ENCODE results near the gene KCNJ6.
"Not testable (repeated sequence)": the region's sequence is repeated elsewhere in the genome, so short reads cannot be mapped to it uniquely, and the experiment has no call there.

KCNJ6 gene

DNA sequence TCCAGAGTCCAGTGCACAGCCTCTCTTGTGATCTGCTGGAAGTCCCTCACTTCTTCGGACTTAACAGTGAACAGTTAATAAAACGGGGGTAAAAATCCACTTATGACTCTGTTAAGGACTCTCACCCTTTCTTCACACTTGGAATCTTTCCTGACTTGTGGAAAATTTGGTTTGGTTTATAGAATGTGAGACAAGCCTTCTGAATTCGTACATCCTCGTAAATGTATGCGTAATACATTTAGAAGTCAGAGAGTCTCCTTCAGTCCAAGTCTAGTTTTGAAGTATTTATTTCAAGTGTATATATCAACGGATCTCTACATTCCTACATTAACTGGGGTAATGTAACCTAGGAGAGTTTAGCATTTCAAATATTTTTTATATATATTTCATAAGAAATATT lies 270.4 kb downstream of the KCNJ6 start:
- no peak for DNase-seq (ENCODE audit: low read depth in 2 of 2)

DNA sequence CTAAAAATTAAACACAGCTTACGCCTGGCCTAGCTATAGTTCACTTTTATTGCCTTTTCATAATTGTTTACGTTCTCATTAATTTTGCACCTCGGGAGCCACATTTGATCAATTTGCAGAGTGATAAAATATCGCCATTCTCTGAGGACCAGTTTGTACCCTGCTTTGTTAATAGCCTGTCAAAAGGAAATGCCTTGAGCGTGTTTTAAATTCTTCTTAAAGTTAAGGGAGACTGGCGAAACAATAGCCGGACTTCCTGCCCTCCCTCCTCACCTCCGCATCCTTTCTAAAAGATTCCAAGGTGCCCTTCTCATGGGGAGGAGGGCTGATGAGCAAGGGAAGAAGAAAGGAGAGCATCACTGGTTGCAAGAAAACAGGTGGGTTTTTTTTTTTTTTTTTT lies 271.6 kb downstream of the KCNJ6 start:
- DNase-seq (ENCODE audit: low read depth in 2 of 2): no peak

DNA sequence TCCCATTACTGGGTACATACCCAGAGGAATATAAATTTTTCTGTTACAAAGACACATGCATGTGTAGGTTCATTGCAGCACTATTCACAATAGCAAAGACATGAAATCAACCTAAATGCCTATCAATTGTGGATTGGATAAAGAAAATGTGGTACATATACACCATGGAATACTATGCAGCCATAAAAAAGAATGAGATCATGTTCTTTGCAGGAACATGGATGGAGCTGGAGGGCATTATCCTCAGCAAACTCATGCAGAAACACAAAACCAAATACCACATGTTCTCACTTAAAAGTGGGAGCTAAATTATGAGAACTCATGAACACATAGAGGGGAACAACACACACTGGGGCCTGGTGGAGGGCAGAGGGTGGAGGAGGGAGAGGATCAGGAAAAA lies 272.4 kb downstream of the KCNJ6 start:
- not testable (repeated sequence) for DNase-seq (ENCODE audit: low read depth in 2 of 2)

DNA sequence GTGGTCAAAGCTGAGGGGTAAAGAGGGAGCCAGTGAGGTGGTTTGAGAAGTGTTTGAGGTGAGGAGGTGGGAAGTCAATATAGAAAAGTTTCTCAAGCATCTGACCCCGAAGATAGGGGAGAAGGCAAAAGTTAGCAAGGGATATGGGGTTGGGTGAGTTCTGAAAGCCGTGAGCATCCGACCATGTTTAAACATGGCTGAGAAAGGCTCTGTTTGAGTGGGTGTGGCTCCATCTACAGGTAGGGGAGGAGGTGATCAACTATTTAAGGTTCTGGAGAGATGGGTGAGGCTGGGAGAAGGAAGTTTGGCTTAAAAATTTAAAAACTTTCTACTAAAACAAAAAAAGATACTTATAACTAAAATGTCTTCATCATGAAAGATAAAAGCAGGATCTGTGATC lies 273.8 kb downstream of the KCNJ6 start:
- no peak for DNase-seq (ENCODE audit: low read depth in 2 of 2)

DNA sequence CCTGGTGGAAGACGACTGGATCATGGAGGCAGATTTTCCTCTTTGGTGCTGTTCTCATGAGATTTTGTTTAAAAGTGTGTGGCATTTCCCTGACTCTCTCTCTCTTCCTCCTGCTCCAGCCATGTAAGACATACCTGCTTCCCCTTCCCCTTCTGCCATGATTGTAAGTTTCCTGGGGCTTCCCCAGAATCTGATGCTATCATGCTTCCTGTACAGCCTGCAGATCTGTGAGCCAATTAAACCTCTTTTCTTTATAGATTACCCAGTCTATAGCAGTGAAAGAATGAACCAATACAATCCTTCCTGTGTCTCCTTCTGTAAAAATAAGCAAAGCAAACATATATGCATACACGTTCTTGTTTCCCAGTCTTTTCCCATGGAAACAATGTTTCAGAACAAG lies 276.5 kb downstream of the KCNJ6 start:
- no peak for DNase-seq (ENCODE audit: low read depth in 2 of 2)

DNA sequence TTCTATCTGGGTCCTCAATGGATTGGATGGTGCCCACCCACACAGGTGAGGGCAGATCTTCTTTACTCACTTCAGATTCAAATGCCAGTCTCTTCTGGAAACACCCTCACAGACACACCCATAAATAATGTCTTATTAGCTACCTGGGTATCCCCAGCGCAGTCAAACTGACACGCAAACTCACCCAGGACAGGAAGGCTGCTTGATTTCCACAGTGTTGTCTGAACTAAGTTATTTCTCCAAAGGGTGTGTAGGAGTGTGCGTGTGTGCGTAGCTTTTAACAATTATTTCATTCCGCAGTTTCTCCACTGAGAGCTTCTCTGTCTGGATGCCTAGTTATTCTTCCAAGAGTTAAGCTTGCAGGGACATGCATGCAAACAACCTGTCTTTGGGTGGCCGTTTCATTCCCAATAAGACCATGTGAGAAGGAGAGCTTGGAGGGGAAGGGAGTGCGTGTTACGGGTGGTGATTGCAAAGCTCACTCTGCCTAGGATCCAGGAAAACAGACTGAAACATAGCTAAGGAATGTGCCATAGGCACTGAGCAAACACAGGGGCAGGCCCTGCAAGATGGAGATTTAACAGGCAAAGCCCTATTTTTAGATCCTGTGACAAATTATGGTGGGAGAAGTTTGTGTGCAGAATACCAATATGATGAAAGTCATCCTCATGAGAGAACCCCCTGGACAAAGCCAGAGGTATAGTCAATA lies 280.0 kb downstream of the KCNJ6 start:
- no peak for DNase-seq (ENCODE audit: low read depth in 2 of 2)

DNA sequence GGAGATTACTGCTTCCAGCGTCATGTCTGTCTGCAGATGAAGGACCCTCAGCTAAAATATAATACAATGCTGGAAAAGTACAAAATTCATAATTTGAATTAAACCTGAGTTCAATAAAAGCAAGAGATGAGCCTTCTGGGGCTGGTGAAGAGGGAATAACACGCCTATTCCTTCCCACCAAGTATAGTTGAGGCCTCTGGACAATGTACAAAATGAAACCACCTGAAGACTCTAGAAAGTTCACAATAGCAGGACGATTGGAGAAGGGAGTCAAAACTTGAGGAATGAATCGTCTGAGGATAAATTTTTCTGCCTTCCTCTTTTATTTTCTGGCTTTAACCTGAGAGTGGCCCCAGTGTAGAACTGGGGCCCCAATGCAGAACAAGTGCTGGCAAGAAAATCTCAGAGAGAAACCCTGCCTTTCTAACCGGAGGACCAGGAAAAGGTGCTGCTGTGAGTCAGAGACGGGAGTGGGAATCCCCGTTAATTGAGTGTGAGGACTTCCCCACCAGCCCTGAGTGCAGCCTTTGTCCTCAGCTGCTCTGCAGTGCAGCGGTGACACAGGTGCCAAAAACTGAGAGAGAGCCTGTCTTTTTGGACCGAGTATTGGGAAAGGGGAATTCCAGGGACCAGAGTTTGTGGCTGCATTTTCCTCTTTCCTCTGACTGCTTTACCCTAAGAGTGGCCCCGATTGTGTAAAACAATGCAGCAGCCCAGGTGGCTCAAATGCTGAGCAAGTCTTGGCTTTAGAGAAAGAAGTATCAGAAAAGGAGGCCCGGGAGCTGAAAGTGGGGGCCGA lies 284.7 kb downstream of the KCNJ6 start:
- no peak for DNase-seq (ENCODE audit: low read depth in 2 of 2)

DNA sequence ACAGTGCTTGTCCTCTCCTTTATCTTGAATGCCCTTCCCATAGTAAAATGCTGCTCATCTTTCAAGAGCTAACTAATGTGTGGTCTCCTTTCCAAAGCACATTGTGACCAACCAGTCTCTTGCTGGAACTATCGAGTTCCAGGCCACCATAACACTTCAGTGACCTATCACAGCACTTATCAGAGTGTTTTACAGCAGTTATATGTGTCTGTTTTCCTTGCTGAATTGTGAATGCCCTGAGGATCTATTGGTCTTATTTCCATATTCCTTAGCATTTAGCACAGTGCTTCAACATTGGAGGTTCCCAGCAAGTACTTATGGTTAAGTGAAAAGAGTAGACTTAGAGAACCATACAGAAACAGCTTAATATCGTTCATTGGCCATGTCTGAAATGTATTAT lies 285.4 kb downstream of the KCNJ6 start:
- no peak for DNase-seq (ENCODE audit: low read depth in 2 of 2)

DNA sequence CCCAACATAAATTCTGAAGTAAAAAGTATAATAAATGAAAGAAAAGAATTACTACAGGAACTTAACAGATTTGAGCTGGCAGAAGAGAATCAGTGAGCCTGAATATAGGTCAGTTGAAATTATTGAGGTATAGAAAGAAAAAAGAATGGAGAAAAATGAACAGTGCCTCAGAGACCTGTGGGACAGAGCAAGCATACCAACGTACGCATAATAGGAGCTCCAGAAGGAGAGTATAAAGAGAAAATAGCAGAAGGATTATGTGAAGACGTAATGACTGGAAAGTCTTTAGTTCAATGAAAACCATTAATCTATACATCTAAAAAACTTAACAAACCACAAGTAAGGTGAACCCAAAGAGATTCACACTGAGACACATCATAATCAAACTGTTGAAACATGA lies 287.9 kb downstream of the KCNJ6 start:
- DNase-seq (ENCODE audit: low read depth in 2 of 2): no peak

DNA sequence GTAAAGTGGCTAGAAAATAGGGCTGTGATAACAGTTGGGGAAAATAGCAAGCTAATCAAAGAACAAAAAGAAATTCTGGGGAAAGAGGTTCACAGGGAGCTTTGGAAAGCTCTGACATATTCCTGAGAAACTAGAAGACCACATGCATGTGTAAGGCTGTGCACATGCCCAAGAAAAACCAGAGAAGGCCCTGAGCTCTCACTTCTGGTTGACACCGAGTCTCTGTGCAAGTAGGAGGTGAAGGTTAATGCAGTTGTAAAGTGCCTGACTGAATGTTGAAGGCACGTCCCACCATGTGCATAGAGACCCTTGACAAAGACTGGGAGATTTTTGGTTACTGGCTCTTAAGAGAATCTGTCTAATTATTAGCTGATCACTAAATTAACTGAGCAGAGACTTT lies 288.7 kb downstream of the KCNJ6 start:
- no peak for DNase-seq (ENCODE audit: low read depth in 2 of 2)

DNA sequence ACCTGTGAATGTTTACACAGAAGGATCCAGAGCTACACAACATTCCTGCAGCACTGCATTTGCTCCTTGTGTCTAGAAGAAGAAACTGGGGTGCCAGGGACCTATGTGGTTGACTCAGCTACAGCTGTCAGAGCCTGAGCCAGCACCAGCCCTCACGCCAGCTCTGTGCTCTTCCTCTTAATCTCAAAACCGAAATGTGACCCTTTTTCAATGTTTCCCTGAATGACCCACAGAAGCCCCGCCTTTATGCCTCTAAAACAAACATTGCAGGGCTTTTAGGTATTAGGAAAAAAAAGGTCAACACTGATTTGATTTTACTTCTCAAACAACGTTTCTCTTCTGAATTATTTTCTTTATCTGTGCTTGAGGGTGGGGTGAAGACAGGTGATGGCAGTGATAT lies 289.2 kb downstream of the KCNJ6 start:
- no peak for DNase-seq (ENCODE audit: low read depth in 2 of 2)

DNA sequence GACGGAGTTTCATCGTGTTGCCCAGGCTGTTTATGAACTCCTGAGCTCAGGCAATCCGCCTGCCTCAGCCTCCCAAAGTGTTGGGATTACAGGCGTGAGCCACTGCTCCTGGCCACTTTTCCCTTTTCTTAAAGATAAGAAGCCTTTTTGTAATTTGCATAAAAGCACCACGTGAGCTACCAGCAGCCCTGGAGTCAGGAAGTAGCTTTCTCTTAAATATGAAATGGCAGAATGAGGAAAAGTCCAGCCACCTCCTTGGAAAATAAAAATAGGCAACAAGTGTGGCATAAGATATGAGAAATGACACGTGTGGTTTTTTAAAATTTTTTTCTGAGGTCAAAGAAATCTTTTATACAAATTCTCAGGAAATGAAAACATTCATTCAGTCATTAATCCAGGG lies 289.9 kb downstream of the KCNJ6 start:
- no peak for DNase-seq (ENCODE audit: low read depth in 2 of 2)

DNA sequence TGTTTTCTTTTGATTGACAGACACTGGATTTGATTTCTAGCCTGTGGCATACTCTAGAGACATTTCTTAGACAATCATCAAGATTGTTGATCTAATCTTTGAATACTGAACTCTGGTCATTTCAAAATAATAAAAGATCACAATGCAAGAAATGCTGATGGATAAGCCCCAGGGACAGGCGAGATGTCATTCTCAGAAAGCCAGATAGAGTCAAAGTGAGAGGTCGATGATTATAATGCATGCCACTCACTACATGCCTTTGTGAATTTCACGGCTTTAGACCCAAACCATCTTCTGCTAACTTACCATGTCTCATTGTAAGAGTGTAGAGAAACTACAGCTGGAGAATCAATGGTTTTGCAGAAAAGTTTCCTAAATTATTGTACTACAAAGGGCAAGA lies 292.6 kb downstream of the KCNJ6 start:
- no peak for DNase-seq (ENCODE audit: low read depth in 2 of 2)

DNA sequence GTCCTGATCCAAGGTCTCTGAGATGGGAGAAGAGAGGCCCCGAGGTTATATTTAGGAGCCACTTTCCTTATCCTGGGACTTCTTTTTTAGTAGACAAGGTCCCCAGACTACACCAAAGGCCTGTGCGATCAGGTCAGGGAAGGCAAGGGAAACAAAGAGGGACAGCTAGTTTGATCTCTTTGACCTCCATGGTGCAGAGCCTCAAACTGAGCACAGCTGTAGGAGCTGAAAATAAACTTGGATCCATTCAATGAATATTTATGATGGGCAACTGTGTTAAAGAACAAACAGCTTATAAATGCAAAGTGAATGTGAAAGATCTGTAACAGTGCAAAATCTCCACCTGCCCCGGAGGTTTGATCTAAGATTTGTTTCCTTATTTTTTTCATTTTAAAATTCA lies 293.1 kb downstream of the KCNJ6 start:
- no peak for DNase-seq (ENCODE audit: low read depth in 2 of 2)

DNA sequence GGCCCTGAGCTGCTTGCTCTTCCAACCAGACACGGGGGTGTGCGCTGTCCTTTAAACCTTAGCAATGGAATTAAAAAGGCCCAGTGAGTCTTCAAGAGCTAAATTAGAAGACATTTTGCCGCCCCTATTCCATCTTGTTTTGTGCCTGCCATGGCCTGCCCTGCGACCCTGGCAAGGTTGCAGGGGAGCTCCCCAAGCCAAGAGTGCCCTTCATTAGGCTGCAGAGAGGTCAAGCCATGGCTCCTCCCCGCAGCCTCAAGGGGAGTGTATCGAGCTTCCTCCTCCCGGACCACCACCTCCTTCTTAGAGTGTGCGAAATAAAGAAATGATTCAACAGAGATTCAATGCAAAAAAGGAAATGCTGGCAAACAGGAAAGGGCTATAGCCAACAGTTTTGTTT lies 293.5 kb downstream of the KCNJ6 start:
- no peak for DNase-seq (ENCODE audit: low read depth in 2 of 2)

DNA sequence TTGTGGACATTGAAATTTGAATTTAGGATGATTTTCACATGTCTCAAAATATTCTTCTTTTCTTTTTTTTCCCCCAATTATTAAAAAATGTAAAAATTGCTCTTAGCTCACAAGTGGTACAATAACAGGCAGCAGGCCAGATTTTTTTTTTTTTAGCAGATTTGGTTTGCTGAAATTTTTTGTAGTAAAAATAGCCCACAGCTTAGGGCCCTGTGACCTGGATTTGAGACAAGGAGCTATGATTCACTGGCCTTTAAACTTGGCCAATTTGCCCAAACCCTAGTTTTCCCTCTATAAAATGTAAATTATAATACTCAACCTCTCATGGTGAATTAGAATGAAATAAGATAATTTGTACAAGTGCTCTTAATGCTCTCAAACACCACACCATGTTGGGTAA lies 295.9 kb downstream of the KCNJ6 start:
- DNase-seq (ENCODE audit: low read depth in 2 of 2): no peak

DNA sequence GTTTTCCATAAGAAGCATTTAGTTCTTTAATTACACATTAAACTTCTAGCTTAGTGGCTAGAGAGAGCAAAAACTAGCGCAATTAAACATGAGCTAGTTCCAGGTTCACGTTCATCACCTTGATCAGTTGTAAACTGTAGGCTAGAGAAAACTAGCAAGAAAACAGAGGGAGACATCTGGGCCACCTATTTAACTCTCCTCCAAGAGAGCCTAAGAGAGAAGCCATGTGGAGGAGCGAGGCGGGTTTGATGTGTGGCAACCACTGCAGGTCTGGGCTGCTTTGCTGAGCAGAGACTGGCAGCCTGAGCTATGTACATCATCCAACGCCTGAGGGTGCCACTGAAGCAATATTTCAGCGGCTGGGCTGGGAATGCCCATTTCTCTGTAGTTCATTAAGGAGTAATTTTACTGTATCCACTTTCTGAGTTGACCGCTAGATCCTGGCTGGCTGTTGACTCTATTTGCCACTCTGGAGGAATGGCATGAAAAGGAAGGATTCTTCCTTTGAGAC lies 296.7 kb downstream of the KCNJ6 start:
- no peak for DNase-seq (ENCODE audit: low read depth in 2 of 2)

DNA sequence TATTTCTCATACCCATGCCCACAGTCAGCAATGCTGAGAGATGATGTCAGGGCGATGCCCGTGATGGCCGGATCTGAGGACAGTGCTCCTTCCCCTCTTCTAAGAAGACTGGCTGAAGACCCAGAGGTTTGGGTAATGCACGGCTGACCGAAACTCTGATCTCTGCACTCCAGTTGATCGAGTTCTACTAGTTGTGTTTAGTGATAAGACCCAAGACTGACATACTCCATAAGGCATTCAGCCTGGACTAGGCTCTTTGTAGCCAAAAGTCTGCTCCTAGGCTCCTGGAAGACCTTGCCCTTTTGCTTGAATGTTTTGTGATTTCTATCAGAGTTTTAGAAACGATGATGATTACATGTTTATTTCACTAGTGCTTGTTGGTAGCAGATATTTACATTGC lies 298.2 kb downstream of the KCNJ6 start:
- no peak for DNase-seq (ENCODE audit: low read depth in 2 of 2)

DNA sequence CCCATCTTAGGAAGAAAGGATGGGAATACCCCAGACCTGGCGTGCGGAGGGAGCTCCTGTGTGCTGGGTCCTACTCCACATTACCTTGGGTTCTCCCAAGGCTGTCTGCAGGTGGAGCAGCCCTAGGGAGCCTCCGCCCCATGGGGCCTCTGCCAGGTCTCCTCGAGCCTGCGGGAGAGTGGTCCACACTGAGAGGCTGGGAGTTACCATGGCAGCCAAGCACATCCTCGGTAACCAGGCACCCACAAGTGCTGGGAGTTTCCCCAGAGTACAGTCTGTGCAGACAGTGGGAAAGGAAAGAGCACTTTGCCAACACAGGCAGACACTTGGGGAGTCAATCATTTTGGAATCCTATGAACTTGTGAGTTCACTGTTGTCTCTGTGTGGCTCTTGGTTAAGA lies 300.3 kb downstream of the KCNJ6 start:
- DNase-seq (ENCODE audit: low read depth in 2 of 2): no peak

DNA sequence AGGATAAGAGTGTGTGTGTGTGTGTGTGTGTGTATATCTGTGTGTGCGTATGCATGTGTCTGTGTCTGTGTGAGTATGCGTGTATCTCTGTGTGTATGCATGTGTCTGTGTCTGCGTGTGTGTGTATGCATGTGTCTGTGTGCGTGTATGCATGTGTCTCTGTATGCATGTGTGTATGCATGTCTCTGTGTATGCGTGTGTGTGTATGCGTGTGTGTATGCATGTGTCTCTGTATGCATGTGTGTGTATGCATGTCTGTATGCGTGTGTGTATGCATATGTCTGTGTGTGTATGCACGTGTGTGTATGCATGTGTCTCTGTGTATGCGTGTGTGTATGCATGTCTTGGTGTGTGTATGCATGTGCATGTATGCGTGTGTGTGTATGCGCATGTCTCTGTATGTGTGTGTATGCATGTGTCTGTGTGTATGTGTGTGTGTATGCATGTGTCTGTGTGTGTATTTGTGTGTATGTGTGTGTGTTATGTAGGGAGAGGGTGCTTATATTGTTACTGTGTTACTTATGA lies 301.8 kb downstream of the KCNJ6 start:
- no peak for DNase-seq (ENCODE audit: low read depth in 2 of 2)

DNA sequence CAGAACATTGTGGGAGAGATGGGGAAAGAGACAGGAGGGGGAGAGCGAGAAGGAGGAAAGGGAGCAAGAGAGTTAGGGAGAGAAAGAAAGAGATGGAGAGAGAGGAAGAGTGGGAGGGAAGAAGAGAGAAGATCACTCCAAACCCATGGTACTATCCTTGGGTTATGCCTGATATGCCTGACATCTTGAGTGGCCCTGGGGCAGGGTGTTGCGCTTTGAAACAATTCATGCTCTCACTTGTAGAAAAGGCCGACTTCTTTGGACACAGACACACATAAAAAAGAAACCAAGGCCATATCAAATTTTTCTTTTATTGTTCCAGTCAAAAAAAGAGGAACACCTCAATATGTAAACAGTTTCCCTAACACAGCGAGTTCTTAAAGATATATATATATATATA lies 309.2 kb downstream of the KCNJ6 start:
- DNase-seq (ENCODE audit: low read depth in 2 of 2): no peak

DNA sequence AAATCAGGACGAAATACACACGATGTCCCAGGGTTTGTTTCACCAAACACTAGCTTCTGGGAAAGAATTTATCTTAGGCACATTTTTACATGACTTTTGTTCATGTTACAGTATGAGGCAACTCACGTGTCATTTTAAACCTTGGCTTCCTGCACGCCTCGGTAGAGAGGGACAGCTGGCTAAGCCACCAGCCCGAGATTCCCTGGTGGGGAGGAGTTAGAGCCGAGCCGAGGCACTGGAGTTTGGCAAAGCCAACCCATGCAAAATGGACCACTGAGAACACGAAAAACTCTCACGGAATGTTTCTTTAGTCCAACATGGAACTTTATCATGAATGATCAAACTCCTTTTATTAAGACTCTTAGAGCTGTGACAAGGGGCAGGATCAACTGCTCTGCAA lies 309.7 kb downstream of the KCNJ6 start:
- DNase-seq (ENCODE audit: low read depth in 2 of 2): no peak

DNA sequence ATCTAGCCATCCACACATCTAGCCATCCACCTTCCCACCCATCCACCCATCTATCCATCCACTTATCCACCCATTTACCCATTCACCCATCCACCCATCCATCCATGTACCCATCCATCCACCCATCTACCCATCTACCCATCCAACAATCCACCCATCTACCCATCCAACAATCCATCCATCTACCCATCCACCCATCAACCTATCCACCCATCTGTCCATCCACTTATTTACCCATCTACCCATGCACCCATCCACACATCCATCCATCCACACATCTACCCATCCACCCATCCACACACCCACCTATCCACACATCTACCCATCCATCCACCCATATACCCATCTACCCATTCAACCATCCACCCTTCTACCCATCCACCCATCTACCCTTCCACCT lies 311.3 kb downstream of the KCNJ6 start:
- no peak for DNase-seq (ENCODE audit: low read depth in 2 of 2)
